SK-N-SH (cell line): ENCODE data around the gene SEPSECS. TPM values are rescaled to one million over a fixed set of nuclear protein-coding genes. Genes with fewer than 3 reads are reported as not detected.

Experiments used
- CTCF ChIA-PET: fragments of 300-600, 350-600 bp; formaldehyde crosslinking; extraction: SDS; loops from one replicate; lab custom pipeline; 2021; lab: Yijun Ruan, JAX
- POLR2A ChIA-PET: fragments of 350-600 bp; sonication (Branson Sonifier 250); formaldehyde crosslinking; extraction: SDS; loops from one replicate; lab custom pipeline; 2020; ENCODE audit warnings: antibody characterized with exemption, inconsistent platforms; lab: Yijun Ruan, JAX
- DNase-seq: peaks from one replicate; pipeline ENCODE4 v3.0.0; 2012
- H2AFZ ChIP-seq: fragments of 200-600 bp; sonication (generic); 2 replicates; pipeline ENCODE4 v1.8.1; 2016; ENCODE audit warnings: antibody characterized with exemption, mild to moderate bottlenecking, low read depth
- H3F3A ChIP-seq: fragments of 200-600 bp; sonication (generic); replicated peaks from 2 replicates; pipeline ENCODE3; 2016; ENCODE audit warnings: antibody characterized with exemption, mild to moderate bottlenecking; ENCODE audit not compliant: insufficient read depth
- H3K27ac ChIP-seq, 2 experiments: fragments of 200-500 bp in 1 of 2; fragments of 200-600 bp in 1 of 2; sonication (Bioruptor generic) in 1 of 2; sonication (generic), shearing (Covaris generic) in 1 of 2; 2 replicates each; pipeline versions ENCODE4 v1.5.1 to v1.6.1; 2014 to 2016; ENCODE audit warnings: low read depth in 2 of 2, inconsistent platforms in 1 of 2, low read length in 1 of 2, mild to moderate bottlenecking in 1 of 2, mixed read lengths in 1 of 2
- H3K27me3 ChIP-seq: fragments of 200-600 bp; sonication (generic), shearing (Covaris generic); 2 replicates; pipeline ENCODE4 v1.6.1; 2016; ENCODE audit warnings: mixed run types; ENCODE audit not compliant: insufficient read depth
- H3K36me3 ChIP-seq, 2 experiments: fragments of 200-500 bp in 1 of 2; fragments of 200-600 bp in 1 of 2; sonication (Bioruptor generic) in 1 of 2; sonication (generic) in 1 of 2; replicated peaks in 1 of 2; 2 replicates each; pipeline versions ENCODE3 to v1.5.1; 2014 to 2016; ENCODE audit warnings: low read length in 1 of 2, mild to moderate bottlenecking in 1 of 2; ENCODE audit not compliant: insufficient read depth in 2 of 2, control insufficient read depth in 1 of 2
- H3K4me1 ChIP-seq, 2 experiments: fragments of 200-500 bp in 1 of 2; fragments of 200-600 bp in 1 of 2; sonication (Bioruptor generic) in 1 of 2; sonication (generic), shearing (Covaris generic) in 1 of 2; 2 replicates each; pipeline versions ENCODE4 v1.5.1 to v1.6.1; 2014 to 2016; ENCODE audit warnings: low read depth in 1 of 2, low read length in 1 of 2, mixed run types in 1 of 2; ENCODE audit not compliant: insufficient read depth in 2 of 2, control insufficient read depth in 1 of 2
- H3K4me2 ChIP-seq: fragments of 200-600 bp; sonication (generic), shearing (Covaris generic); 2 replicates; pipeline ENCODE4 v1.6.1; 2017; ENCODE audit warnings: mixed run types
- H3K4me3 ChIP-seq, 2 experiments: fragments of 200-500 bp in 1 of 2; fragments of 200-600 bp in 1 of 2; sonication (Bioruptor generic) in 1 of 2; sonication (generic), shearing (Covaris generic) in 1 of 2; 2 replicates each; pipeline versions ENCODE4 v1.5.1 to v1.8.1; 2014 to 2016; ENCODE audit warnings: low read depth in 2 of 2, inconsistent platforms in 1 of 2, low read length in 1 of 2, mild to moderate bottlenecking in 1 of 2, mixed read lengths in 1 of 2, moderate library complexity in 1 of 2
- H3K79me2 ChIP-seq: fragments of 200-600 bp; sonication (generic); 2 replicates; pipeline ENCODE4 v1.8.1; 2017; ENCODE audit warnings: mild to moderate bottlenecking; ENCODE audit not compliant: insufficient read depth
- H3K9ac ChIP-seq: fragments of 200-600 bp; sonication (generic); 2 replicates; pipeline ENCODE4 v1.6.1; 2017; ENCODE audit warnings: mixed run types
- H3K9me2 ChIP-seq: fragments of 200-600 bp; sonication (generic); 2 replicates; pipeline ENCODE4 v1.6.1; 2017; ENCODE audit warnings: mixed run types
- H3K9me3 ChIP-seq: fragments of 200-600 bp; sonication (generic); 2 replicates; pipeline ENCODE4 v1.6.1; 2017; ENCODE audit warnings: mixed run types, mild to moderate bottlenecking, moderate library complexity
- H4K20me1 ChIP-seq: fragments of 200-600 bp; sonication (generic); 2 replicates; pipeline ENCODE4 v1.6.1; 2017; ENCODE audit warnings: mild to moderate bottlenecking, mixed run types; ENCODE audit not compliant: insufficient read depth
- CHD2 ChIP-seq: fragments of 150-350 bp; IDR thresholded peaks from 2 replicates; pipeline ENCODE4 v1.6.1; 2018; ENCODE audit warnings: low read length; ENCODE audit not compliant: partially characterized antibody
- ELF1 ChIP-seq: IDR thresholded peaks from 2 replicates; pipeline ENCODE4 v1.4.0; 2012
- EP300 ChIP-seq, 2 experiments: IDR thresholded peaks; 2 replicates each; pipeline versions ENCODE4 v1.4.0 to v1.6.1; 2012; ENCODE audit warnings: borderline replicate concordance in 1 of 2, low read depth in 1 of 2, low read length in 1 of 2
- GABPA ChIP-seq: IDR thresholded peaks from 2 replicates; pipeline ENCODE4 v1.4.0; 2012; ENCODE audit warnings: low read depth, mild to moderate bottlenecking
- GATA2 ChIP-seq: sonication (generic); formaldehyde crosslinking; IDR thresholded peaks from 2 replicates; pipeline ENCODE4 v1.5.0; 2020; ENCODE audit warnings: mild to moderate bottlenecking, missing genetic modification reagents
- IRF3 ChIP-seq: fragments of 150-350 bp; IDR thresholded peaks from 2 replicates; pipeline ENCODE4 v1.6.1; 2016; ENCODE audit warnings: mild to moderate bottlenecking, low read depth, low read length
- MXI1 ChIP-seq: IDR thresholded peaks from 2 replicates; pipeline ENCODE4 v1.6.1; 2012; ENCODE audit warnings: mild to moderate bottlenecking, low read depth, low read length, improper control_type of control experiment
- NRF1 ChIP-seq: IDR thresholded peaks from 2 replicates; pipeline ENCODE4 v1.6.1; 2012; ENCODE audit warnings: low read depth, mild to moderate bottlenecking, low read length
- PBX3 ChIP-seq: IDR thresholded peaks from 2 replicates; pipeline ENCODE4; 2012
- RCOR1 ChIP-seq: fragments of 150-350 bp; IDR thresholded peaks from 2 replicates; pipeline ENCODE4 v1.6.1; 2017; ENCODE audit warnings: antibody characterized with exemption, low read length
- RFX5 ChIP-seq: IDR thresholded peaks from 2 replicates; pipeline ENCODE4 v1.6.1; 2012; ENCODE audit warnings: mild to moderate bottlenecking, improper control_type of control experiment, low read length
- RXRA ChIP-seq: IDR thresholded peaks from 2 replicates; pipeline ENCODE4 v1.4.0; 2012; ENCODE audit warnings: low read depth, mild to moderate bottlenecking, borderline replicate concordance
- TEAD4 ChIP-seq: IDR thresholded peaks from 2 replicates; pipeline ENCODE4 v1.4.0; 2012; ENCODE audit warnings: mild to moderate bottlenecking, borderline replicate concordance; ENCODE audit not compliant: insufficient read depth
- USF1 ChIP-seq: IDR thresholded peaks from 2 replicates; pipeline ENCODE4 v1.4.0; 2012; ENCODE audit warnings: low read depth, borderline replicate concordance
- USF2 ChIP-seq: fragments of 150-350 bp; IDR thresholded peaks from 2 replicates; pipeline ENCODE4 v1.6.1; 2017; ENCODE audit warnings: antibody characterized with exemption, low read length, low read depth, borderline replicate concordance
- ZBTB33 ChIP-seq: IDR thresholded peaks from 2 replicates; pipeline ENCODE4 v1.4.0; 2012; ENCODE audit warnings: low read depth, borderline replicate concordance
- WGBS: methylation state at CpG from one replicate; pipeline ENCODE4 v1.1.6; 2017; ENCODE audit warnings: low lambda C conversion rate; 5-methylcytosine and 5-hydroxymethylcytosine counted together
- polyA plus RNA-seq, 3 experiments: library from polyadenylated mRNA; depleted of rRNA; stranded (reverse); fragments of >200 nt; gene quantifications; 2 replicates each; pipeline ENCODE4 v1.2.3, GENCODE V29; 2012

Gene SEPSECS
- polyA plus RNA-seq, 1 of the 3 experiments (the other 2 are of a cell fraction), result 2.0 TPM

GRCh38 chr4:25117716-25118472, 42.4 kb downstream of the SEPSECS start:
- Histone ChIP-seq H3K27me3 (no peaks in the 10 kb centered on the region), H3K27ac (no peak overlapping the region), H3F3A (no peaks in the 10 kb centered on the region), H3K4me1 (no peaks in the 10 kb centered on the region), H3K4me3 (no peak overlapping the region), H3K9ac (no peak overlapping the region), H4K20me1 (no peaks in the 10 kb centered on the region), H2AFZ (no peak overlapping the region), H3K9me2 (no peaks in the 10 kb centered on the region), H3K36me3 (peaks cover 0 to 3% of the 10 kb centered on the region in 2 experiments), H3K9me3 (no peaks in the 10 kb centered on the region), H3K4me2 (no peak overlapping the region), H3K79me2 (no peaks in the 10 kb centered on the region)
- DNase-seq, result no peak
- CTCF ChIA-PET, result interaction anchor here (1.6 kb wide), 1 partner anchor 27 kb away, joined by 3 read pairs; no protein-coding TSS in a partner anchor
- 83% methylated on average over 6 of the region's 6 CpGs for WGBS
- TF ChIP-seq IRF3, result no peak
- TF ChIP-seq USF2, result no peak
- no peak for TF ChIP-seq GATA2 (CRISPR knock-in tag)
- TF ChIP-seq ELF1, result no peak
- no peak for TF ChIP-seq RFX5
- no peak for TF ChIP-seq RXRA
- TF ChIP-seq ZBTB33, result no peak
- no peak for TF ChIP-seq TEAD4
- no peak for TF ChIP-seq EP300 (IDR thresholded peaks at IDR 0.05; ENCODE audit: borderline replicate concordance in 1 of 2, low read depth in 1 of 2, low read length in 1 of 2)
- no peak for TF ChIP-seq RCOR1
- no peak for TF ChIP-seq NRF1
- TF ChIP-seq USF1, result no peak
- TF ChIP-seq PBX3, result no peak
- TF ChIP-seq MXI1, result no peak
- TF ChIP-seq GABPA, result no peak
- TF ChIP-seq CHD2, result no peak
- POLR2A ChIA-PET, result no interaction called here
